GM18909 (cell line): ENCODE results near the gene CTNNA3.

Source experiments
- ATAC-seq: cut with Tn5 transposase; IDR thresholded peaks from one replicate; pipeline ENCODE4 v1.9.1; 2021; ENCODE audit warnings: mild to moderate bottlenecking; ENCODE audit not compliant: unreplicated experiment, poor library complexity

Gene CTNNA3

DNA sequence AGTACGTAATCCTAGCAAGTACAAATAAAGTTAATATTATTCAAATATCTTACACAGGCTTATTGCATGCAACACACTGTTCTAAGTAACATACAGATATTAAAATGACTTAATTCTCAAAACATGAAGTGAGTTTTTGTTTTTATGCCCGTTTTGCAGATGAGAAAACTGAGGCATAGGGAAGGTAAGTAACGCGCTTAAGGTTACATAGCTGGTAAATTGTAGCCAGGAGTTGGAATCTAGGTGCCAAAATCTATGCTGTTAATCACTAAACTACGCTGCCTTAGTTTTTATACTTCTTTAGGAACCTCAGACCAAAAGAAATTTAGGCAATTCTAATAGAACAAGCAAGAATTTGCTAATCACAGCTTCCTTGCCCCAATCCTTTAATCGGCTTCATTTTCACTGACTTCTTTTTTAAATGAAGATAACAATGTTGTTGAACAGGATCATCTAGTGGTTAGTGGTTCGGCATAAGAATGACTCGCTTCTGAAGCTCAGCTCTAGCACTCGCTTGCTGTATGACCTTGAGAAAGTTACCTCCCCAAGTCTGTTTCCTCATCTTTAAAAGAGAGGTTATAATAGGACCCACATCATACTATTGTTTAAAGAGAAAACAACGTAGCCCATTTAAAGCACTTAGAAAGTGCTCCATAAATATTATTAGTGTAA lies 771.2 kb downstream of the CTNNA3 start:
- ATAC-seq: no peak

- no peak for ATAC-seq
Measured at GRCh38 chr10:66919248-66919647, 776.7 kb downstream of the CTNNA3 start.

GRCh38 chr10:66917104-66917503 lies 778.9 kb downstream of the CTNNA3 start:
- ATAC-seq: no peak

DNA sequence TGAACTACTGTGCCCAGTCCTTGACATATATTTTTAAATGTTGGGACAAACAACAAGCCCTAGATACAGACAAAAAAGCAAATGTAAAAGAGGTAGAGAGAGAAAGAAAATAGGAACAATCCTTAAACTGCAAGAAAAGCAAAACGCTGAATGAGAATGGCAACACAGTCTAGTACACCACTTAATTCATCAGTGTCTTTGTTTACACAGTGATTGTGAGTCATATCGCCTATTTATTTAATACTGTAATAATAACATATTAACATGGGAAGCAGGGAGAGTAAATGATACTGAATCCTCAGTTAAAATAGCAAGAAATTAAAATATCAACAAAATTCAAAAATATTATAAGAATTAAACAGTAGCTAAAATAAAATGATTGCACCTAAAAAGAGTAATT lies 780.0 kb downstream of the CTNNA3 start:
- no peak for ATAC-seq

DNA sequence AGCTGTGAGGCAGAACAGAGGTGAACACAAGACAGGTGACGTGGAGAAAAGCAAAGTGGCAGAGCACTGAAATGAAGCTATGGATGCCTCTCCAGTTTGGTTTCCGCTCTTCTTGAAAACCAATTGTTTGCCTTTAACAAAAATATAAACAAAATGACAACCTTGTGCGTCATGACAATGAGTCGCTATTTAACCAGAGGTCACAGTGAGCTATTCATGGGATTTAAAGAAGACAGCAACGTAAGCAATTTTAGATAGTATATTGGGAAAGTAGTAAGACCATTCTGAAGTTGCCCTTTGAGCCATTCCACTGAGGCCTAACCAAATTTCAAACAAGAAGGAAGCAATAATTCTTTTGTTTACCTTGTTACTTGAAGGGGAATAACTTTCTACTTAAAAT lies 785.3 kb downstream of the CTNNA3 start:
- no peak for ATAC-seq

DNA sequence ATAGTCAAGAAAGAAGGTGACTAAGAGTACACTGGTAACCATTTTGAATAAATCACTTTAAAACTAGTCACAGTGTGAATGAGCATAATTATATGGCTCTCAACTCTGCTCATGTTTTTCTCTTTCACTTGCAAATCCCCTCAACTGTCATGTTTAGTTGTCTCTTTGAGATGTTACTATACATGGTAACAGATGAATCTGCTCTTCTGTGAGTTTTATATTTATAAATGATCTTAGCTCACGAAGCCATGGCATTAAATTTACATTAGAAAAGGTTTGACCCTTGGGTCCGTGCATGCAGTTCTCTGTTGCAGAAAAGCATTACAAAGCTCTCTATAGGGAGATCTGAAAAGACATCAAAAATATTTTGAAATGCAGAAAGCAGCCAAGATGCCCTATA lies 803.1 kb downstream of the CTNNA3 start:
- ATAC-seq: no peak

DNA sequence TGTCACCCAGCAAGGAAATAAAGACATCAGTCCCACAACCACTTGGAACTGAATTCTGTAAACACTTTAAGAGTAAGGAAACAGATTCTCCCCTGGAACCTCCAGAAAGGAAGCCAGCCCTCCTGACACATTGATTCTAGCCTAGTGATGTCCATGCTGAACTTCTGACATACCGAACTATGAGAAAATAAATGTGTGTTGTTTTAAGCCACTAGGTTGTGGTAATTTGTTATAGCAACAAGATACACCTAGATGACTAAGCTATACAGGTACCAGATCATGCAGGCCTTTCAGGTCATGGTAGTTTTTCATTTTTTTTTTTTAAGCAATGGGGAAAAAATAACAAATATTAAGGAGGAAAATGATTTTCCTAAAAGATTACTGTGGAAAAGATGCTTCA lies 807.8 kb downstream of the CTNNA3 start:
- ATAC-seq: no peak

DNA sequence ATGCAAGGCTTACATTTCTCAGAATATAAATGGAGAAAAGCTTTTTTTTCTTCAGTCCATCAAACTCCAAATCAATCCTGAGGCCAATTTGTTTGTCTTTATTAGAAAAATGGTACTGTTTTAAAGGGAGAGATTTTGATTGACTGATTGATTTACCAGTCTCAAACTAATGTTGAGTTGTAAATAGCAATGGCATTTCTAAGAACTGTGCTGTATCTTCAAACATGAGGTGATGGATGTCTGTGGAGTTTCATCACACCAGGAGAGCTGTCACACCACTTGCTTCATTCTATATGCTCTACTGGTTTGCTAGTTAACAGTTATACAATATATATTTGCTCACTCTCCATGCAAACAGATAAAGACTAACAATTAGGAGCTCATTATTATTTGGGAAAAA lies 809.1 kb downstream of the CTNNA3 start:
- ATAC-seq: no peak

- no peak for ATAC-seq
Measured at GRCh38 chr10:66882271-66882670, 813.7 kb downstream of the CTNNA3 start.

- no peak for ATAC-seq
Measured at GRCh38 chr10:66881814-66882213, 814.2 kb downstream of the CTNNA3 start.

DNA sequence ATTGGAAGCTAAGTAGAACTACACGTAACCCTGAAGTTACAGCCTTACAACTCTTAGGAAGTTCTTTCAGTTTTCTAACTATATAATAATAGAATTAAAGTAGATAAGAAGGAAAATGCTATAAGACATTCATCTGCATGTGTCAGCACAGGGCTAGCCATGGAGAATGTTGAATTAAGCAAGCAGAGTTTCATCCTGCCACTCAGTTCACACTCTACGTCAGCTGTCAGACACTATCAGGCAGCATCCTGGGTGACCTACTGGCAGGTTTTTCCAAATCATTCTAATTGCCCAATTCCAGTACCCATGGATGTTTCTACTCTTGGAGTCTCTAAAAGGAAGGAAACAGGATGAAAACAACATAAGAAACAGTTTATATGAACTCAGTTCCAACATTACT lies 815.2 kb downstream of the CTNNA3 start:
- ATAC-seq: no peak

- no peak for ATAC-seq
Measured at GRCh38 chr10:66880292-66880691, 815.7 kb downstream of the CTNNA3 start.

- no peak for ATAC-seq
Measured at GRCh38 chr10:66877361-66877760, 818.6 kb downstream of the CTNNA3 start.

DNA sequence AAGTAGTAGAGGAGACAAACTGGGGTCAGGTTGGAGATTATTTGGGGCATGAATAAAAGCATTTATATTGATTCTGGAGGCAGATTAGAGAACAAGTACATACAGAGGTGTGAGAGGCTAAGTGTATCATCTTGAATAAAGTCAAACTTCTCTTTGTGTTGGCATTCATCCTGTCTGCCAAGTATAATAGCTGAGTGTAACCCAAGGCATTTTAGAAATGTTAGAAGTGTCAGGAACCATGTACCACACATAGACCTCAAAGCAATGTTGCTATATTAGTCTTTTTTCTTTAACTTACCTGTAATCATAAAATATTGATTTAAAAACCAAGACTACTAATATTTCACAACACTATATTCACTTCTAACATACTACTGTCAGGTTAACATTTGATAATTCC lies 826.4 kb downstream of the CTNNA3 start:
- ATAC-seq: no peak

- no peak for ATAC-seq
Measured at GRCh38 chr10:66862687-66863258, 833.2 kb downstream of the CTNNA3 start.

DNA sequence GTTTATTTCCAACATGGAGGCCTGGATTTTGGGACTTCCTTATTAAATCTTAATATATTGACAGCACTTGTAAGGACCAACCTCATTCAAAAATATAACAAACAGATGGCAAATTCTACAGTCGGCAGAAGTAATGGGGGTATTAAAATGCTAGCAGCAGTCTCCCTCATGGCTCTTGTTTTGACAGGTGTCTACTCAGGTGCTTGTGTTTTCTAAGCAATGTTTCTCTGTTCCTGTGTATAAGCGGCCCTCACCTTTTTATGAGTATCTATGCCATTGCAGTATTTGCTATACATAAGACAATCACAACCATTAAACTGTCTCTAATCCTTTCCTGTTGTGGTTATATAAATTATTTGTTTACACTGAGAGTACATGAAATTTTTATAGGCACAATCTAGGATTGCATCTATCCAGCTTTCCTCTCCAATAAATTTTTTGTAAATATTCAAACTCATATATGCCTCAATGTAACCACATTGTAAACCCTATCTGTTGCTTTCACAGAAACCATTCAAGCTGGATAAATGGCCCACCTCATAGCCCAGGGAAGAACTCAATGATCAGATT lies 835.5 kb downstream of the CTNNA3 start:
- no peak for ATAC-seq

GRCh38 chr10:66852811-66853210 lies 843.2 kb downstream of the CTNNA3 start:
- no peak for ATAC-seq

- no peak for ATAC-seq
Measured at GRCh38 chr10:66848856-66849255, 847.1 kb downstream of the CTNNA3 start.

DNA sequence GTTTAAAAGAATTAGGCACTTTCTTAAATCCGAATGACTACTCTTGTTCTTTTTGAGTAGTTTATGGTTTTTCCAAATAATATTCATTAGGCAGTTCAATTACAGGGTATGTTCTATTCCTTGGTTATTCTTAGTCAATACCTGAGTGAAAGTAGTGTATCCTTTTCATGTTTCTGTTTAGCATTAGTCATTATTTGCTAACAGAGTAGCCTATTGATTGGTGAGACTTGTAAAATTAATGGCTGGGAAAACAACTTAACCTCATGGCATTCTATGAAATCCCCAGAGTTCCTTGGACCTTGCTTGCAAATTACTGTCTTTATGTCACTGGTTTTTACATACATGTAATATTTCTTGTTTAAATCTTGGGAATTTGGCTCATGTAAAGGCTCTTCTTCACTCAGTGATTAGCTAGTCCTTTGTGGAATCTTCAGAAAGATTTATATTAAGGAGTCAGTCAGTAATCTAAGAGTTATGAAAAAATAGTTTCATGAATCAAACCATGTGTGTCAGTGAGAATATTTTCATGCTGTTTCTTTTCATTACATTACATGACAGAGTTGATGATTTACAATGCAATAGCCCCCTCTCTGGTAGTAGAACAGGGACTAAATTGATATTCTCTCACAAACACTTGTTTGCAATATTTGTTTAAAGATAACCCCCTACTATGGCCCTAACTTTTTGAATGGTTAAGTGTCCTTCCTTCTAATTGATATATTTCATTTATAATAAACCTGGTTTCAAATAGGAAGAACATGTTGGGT lies 851.6 kb downstream of the CTNNA3 start:
- no peak for ATAC-seq

GRCh38 chr10:66843396-66843795 lies 852.6 kb downstream of the CTNNA3 start:
- no peak for ATAC-seq

GRCh38 chr10:66842867-66843266 lies 853.1 kb downstream of the CTNNA3 start:
- ATAC-seq: no peak
